HG02938 (cell line): Measurements from ENCODE around the gene CGB2.
"Not testable (repeated sequence)": the region's sequence is repeated elsewhere in the genome, so short reads cannot be mapped to it uniquely, and the experiment has no call there.

Source experiments
- ATAC-seq: cut with Tn5 transposase; IDR thresholded peaks from one replicate; pipeline ENCODE4 v1.9.1; 2021; ENCODE audit warnings: mild to moderate bottlenecking, moderate library complexity; ENCODE audit not compliant: unreplicated experiment

Gene CGB2

DNA sequence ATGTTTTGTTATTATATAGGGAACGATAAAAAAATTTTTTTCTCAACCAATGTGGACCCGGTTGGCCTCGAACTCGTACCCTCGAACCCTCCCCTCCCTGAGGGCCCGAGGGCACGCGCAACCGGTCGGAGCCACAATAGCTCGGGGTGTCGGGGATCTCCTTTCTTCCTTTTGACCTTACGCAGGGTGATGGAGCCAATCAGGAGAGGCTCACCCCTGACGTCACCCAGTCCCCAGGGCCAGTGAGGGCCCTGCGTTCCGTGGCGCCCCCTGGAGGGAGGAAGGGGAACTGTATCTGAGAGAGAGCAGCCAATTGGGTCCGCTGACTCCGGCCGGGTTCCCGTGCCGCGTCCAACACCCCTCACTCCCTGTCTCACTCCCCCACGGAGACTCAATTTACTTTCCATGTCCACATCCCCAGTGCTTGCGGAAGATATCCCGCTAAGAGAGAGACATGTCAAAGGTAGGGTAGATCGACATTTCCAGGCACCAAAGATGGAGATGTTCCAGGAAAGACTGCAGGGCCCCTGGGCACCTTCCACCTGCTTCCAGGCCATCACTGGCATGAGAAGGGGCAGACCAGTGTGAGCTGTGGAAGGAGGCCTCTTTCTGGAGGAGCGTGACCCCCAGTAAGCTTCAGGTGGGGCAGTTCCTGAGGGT, at the start of gene CGB2:
CGB2 (plus strand) TSS at position 249 of the 660 bp plus-strand sequence; CDS start at position 455, 206 bp downstream.
- not testable (repeated sequence) for ATAC-seq

DNA sequence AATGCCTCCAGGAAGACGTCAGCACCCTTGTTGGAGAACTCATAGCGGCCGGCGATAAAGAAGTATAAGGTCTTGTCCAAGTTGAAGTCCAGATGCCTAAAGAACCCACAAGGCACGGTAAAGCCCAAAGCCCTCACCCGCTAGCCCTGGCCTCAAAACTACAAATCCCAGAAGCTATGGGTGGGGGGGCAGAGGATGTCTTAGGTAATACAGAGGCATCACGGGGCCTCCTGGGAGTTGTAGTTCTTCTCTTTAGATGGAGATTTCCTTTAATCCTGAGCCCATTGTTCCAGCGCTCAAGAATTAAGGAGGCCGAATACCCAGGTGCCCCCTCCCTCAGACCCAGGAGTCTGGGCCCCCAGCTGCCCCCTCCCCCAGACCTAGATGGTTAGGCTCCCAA, 49.4 kb upstream of the CGB2 start:
- ATAC-seq: no peak

DNA sequence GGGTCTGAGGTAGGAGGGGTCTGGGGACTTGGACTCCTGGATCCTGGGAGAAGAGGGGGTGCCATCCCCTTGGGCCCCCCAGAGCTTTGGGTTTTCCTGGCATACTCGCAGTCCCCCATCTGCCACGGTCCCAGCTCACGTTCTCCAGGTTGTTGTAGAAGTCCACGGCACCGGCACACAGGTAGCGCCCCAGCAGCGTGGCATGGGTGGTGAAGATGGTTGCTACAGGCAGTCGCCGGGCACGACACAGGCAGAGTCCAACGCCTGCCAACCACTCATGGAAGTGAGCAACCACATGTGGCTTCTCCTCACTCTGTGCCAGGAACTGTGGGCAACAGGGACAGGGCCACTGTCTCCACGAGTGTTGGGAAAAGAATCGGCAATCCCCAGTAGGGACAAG, 46.0 kb upstream of the CGB2 start:
- ATAC-seq: no peak

DNA sequence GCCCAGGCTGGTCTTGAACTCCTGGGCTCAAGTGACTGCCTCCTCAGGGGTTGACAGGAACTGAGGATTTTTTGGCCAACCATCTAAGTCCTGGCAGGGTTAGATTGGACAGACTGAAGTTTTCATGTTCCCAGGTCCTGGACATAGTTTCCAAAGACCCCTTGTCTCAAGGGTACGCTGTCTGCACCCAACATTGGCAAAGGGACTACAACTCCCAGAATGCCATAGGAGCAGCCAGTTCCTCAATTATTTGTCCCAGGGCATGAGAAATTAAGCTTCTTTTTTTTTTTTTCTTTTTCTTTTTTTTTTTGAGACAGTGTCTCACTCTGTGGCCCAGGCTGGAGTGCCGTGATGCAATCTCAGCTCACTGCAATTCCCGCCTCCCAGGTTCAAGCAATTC, 45.5 kb upstream of the CGB2 start:
- no peak for ATAC-seq

DNA sequence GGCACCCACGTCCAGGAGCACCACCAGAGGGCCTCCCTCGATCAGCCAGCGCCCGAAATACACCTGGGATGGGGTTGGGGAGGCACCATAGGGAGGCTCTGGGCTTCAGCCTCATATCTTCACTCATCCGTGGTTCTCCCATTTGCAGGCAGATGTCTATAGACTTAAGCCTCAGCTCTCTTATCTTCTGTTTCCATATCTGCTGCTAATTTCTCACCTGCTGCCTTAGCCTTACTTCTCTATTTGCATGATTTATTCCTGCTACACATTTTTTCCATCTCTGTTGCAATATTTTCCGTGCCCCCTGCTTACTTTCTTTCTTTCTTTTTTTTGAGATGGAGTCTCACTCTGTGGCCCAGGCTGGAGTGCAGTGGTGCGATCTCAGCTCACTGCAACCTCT, 44.4 kb upstream of the CGB2 start:
- no peak for ATAC-seq

DNA sequence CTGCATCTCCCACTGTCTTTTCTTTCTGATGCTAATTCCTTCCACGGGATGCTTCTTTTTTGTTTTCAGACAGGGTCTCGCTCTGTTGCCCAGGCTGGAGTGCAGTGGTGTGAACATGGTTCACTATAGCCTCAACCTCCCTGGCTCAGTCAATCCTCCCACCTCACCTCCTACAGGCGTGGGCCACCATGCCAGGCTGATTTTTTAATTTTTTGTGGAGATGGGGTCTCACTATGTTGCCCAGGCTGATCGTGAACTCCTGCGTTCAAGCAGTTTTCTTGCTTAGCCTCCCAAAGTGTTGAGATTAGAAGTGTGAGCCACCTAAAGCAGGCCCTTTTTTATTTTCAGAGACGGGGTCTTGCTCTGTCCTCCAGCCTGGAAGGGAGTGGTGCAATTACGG, 43.4 kb upstream of the CGB2 start:
- ATAC-seq: no peak

DNA sequence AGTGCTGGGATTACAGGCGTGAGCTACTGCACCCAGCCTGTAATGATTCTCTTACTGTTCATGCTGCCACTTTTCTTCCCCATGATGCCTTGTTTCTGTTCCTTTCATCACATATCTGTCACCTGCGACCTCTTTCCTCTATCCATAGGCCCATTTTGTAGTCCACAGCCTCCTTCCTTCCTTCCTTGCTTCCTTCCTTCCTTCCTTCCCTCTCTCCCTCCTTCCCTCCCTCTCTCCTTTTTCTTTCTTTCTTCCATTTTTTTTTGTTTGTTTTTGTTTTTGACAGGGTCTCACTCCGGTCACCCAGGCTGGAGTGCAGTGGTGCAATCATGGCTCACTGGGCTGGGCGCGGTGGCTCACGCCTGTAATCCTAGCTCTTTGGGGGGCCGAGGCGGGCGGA, 42.8 kb upstream of the CGB2 start:
- no peak for ATAC-seq

DNA sequence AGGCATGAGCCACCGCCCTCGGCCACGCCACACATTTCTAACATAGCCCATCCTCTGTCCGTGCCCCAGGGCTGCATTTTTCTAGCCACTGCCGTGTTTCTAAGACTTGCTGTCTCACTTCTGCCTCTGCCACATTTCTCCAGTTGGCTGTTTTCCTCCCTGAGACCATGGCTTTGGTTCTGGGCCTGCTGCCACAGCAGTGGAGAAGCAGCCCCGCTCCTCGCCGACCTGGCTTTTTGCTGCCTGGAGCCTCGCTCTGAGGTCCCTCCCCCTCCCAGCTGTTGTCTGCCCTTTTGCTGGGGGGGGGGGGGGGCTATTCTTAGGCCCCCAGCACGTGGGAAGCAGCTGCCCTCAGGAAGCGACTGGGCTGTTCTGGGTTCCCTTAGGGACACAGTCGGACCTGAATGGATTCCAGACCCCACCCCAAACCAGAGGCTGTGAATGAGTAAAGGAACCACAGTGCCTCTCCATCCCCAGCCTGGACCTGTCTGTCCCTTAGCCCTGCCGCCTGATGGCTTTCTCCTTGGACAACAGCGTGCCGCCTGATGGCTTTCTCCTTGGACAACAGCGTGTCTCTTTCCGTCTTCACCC, 41.9 kb upstream of the CGB2 start:
- no peak for ATAC-seq

DNA sequence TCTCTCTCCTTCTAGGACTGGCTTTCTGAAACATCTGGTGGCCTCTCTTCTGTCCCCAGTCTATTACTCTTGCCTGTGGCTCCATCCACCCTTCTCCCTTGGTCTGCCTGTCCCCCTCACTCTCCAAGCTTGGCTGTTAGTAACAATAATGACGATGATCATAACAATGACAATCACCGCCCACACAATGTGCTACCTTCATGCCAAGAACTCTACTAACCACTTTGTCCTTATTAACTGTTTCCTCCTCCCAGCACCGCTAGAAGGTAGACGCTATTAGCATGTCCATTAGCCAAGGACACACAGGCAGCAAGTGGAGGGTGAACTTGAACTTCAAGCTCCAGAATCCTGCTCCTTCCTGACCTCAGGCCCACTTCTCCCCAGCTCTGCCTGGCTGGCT, 41.3 kb upstream of the CGB2 start:
- ATAC-seq: no peak

DNA sequence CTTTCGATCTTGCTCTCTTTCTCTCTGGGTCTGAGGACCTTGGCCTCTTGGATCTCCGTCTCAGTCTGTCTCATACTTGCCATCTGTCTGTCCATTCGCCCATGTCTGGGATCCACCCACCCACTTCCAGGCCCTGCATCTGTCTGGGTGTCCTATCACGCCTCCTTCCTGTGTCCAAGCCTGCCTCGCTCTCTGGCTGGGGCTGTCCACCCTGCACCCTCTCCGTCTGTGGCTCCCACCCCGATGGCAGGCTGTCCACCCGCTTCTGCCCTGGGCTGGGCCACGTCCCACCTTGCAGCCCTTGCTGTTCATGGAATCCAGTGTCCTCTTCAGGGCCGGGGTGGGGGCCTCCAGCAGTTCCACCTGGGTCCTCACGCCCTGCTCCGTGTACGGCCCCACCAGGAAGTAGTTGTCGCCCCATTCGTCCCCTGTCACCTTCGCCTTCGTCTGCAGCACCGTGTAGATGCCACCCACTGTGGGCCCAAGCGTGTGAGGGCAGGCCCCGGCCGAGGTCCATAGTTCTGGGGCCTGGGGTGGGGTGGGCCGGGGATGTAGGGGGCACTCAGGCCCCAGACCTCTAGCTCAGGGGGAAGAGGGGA, 40.6 kb upstream of the CGB2 start:
- no peak for ATAC-seq

DNA sequence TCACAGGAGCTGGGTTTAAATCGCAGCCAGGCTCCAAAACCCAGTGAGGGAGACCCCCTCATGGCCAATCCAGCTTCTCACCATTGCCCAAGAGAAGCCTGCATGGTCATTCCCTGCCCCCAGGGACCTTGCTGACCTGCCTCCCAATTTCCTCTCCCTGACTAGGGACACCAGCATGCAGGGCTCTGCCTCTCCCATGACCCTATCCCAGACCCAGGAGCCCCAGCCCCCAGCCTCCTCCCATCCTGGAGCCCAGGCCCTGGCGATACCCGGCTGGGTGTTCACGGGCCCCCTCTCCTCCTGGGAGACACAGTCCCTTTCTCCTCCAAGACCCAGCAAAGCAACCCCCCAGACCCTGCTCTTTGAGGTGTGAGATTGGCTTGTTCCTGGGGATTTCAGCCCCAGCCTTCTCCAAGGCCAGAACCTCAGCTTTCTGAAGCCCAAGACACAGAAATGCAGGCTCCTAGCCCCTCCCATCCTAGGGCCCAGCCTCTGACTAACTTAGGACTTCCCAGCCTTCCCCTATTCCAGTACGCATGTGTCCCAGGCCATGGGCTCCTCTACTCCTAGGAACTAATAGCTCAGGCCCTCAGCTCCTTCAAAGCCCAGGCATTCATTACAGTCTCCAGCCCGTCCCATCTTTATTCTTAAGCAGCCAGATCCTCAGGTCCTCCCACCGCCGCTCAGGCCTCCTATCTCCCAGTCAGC, 39.7 kb upstream of the CGB2 start:
- ATAC-seq: no peak

DNA sequence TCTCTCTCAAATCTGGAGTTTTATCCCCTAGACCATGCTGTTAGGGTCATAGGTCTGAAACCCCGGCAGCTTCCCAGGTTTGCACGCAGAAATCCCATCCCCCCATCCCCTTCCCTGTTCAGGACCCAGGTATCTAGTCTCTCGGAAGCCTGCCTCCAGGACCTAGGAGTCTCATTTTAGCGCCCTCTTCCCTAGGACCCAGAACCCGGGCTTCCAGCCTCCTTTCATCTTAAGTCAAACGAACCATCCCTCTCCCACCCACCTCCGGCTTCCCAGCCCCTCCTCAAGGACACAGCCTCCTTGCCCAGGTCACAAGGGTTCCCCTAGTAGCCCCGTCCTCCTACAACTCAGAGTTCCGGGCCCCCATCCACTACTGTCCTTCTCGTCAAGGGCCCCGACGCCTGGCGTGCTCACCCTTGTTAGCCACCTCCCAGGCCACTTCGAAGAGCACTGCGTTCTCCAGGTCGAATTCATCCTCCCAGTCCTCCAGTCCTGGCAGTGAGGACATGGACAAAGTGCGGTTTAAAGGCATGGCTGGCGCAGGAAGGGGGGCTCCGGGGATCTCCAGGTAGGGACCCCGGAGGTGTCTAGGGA, 39.0 kb upstream of the CGB2 start:
- peak; percentile 6 for ATAC-seq

DNA sequence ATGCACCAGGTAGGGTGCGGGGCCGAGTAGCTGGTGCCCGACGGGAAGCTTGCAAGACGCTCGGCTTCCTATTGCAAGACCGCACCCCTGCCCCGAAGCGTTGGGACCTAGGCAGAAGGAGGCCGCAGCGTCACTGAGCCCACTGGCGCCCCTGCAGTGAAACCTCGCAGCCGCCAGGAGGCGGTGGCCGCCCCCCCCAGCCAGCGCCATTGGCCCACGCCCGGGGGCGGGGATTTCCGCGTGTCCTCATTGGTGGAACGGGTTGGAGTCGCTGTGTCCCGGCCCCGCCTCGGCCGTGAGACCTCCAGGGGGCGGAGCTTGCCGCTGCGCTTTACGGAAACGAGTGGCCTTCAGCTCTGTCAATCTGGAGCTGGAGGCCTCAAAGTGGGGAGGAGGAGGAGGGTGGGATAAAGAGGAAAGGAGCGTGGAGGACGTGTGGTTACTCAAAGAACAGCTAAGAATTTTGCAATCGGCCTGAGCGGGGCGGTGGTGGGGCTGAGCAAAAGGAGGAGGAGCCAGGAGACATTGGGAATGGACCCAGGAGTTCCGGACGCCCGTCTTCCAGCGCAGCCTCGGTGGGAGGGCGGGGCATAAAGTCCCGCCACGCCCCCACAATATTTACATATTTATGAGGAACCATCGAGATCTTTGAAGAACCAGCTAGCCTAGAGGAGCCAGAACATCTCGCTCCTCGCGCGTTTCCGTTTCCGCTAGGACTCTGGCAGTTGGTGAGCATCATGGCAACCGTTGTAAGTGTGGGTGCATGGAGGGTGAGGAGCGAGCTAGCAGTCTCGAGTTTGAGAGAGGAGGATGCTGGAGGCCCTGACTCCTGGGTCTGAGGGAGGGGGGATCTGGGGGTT, 38.3 kb upstream of the CGB2 start, which contains the start of the genes GYS1 and RUVBL2:
GYS1 (minus strand) TSS at position 135 of the 860 bp plus-strand sequence. CDS start 197 bp downstream, outside the sequence.
RUVBL2 (plus strand) TSS at position 713 of the 860 bp plus-strand sequence; CDS start at position 738, 25 bp downstream.
- peak; percentile 87 for ATAC-seq

DNA sequence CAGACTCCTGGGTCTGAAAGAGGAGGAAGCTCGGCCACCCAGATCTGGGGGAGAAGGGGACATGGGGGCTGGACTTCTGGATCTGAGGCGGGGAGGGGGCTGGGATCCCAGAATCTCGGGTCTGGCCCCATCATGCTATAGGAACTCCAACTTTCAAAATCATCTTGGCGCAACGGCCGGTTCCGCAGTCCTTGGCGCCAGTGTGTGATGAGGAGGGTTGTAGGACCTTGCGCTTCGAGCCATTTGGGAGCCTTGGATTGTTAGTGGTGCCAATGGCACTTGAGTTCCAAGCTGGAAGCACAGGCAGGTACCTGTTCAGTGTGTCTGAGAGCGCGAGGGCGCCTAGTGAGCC, 37.7 kb upstream of the CGB2 start:
- no peak for ATAC-seq

DNA sequence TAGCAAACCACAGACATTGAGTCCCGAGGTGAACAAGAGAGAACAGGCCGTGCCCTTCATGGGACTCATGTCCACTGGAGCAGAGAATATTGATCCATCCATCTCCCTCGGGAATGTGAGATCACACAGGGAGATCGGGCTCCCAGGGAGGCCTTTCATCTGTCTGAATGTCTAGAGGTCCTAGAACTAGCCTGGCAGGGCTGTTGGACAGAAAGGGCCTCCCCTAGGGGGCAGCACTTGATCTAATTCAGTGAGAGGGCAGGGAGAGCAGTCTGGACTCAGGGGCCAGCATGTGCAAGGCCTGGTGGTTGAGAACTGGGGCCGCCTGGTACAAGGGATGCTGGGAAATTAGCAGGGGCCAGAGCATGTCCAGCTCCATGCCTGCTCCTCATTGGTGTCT, 33.7 kb upstream of the CGB2 start:
- ATAC-seq: no peak

DNA sequence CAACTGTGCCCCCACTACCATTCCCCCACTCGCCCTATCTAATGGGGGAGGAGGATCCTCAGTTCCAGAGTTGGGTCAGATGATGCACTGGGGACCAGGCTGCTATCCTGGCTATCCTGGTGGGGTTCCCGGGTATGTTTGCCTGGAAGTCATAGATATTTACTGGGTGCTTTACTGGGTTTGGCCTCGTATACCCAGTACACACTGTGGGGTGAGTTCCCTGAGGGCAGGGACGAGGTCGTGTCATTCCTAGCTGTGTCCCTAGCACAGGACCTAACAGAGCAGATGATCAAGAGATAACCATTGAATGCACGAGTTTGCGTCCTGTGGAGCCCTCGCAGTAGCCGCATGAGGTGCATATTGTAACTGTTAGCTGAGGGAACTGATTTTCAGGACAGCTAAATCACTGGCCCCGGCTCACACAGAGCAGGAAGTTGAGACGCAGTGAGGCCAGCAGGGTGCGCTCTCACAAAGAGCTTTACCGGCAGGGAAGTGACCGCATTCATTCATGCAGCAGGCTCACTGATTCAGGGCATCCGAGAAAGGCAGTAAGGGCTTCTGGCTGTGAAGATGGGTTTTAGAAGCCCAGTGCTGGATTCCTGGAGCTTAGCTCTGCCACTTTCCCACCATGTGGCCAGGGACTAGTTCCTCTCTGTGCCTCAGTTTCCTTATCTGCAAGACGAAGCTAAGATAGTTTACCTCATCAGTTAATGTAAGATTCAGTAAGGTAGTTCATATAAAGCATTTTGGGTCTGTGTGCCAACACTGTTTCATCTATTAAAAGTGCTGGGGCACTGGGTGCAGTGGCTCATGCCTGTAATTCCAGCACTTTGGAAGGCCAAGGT, 32.0 kb upstream of the CGB2 start:
- ATAC-seq: no peak

DNA sequence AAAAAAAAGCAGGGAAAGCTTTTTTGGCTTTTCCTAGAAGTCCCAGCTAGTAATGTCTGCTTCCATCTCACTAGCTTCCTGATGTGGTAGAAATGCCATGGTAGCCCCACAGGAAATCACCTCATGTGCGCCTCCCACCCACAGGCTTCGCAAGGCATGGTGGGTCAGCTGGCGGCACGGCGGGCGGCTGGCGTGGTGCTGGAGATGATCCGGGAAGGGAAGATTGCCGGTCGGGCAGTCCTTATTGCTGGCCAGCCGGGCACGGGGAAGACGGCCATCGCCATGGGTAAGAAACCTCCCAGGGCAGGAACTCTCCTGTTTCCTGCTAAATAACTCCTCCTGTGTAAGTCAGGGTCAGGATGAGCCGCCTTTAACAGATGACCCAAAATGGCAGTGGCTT, 27.6 kb upstream of the CGB2 start:
- ATAC-seq: no peak

DNA sequence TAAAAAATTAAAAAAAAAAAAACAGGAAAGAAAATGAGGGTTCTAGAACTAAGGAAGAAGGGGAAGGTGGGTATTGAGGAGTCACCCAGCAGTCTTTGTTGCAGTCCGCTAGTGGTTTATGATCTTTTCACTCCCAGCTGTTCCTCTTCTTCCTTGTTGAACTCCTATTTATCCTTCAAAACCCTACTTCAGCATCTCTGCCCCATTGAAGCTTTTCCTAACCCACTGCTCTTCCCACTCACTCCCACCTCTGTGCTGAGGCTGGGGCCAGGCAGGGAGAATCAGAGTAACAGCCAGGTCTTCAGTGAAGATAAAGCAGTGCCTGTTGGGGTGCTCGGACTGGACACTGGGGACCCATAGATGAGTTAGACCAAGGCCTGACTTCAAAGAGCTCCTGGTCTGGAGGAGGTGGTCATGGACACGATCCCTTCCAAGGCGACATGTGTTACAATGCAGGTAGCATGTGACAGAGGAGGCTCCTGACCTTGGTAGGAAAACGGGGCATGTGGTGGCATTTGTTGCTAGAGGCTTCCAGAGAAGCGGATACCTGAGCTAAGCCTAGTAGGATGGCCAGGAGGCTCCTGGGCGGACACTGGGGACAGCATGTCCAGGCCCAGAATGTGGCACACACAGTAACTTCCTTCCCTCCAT, 26.6 kb upstream of the CGB2 start:
- no peak for ATAC-seq

DNA sequence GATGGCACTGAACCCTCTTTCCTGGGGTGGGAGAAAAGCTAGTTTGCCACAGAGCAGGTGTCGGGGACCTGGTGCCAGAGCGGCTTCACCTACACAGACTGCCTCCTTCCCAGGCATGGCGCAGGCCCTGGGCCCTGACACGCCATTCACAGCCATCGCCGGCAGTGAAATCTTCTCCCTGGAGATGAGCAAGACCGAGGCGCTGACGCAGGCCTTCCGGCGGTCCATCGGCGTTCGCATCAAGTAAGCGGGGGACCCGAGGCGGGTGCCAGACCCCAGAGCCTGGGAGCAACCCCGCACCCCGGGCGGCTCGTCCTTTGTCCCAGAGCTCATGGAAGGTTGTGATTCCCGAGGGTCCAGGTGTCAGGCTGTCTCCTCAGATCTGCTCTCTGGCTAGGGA, 24.8 kb upstream of the CGB2 start:
- ATAC-seq: no peak
